ENCODE data around the gene NPY5R. TPM values are rescaled to one million over a fixed set of nuclear protein-coding genes. Genes with fewer than 3 reads are reported as not detected.

NPY5R gene
- total RNA-seq, 1 experiment from 2014 or later, result not detected

DNA sequence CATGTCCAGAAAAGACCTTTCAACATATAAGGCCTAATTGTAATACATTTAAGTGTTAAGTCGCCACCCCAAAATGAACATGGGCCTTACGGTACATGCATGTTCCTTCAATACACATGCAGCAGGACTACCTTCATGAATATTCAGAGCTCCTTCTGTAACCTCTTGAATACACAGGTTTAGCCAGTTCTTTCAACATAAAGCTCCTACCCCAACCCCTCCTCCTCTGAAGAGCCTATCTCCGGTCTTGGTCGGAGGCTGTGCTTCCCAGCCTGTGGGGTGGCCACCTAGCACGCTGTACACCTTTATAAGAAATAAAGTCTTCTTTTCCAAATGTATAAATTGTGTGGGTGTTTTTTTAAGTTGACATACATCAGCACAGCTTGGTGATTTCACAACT lies 28.3 kb downstream of the NPY5R start:
- no peak for DNase-seq (ENCODE audit: low read depth, low spot score)
- no TSS peak for BruUV-seq (replicated peaks)
- Histone ChIP-seq H3K4me3 (ENCODE audit: low read depth in 2 of 2, low read length in 2 of 2) (no peak overlapping the region), H3K36me3 (ENCODE audit: control insufficient read depth, insufficient read depth, low read length) (no peaks in the 10 kb centered on the region), H3K27ac (ENCODE audit: low read length) (no peak overlapping the region), H3K27me3 (ENCODE audit: control insufficient read depth, insufficient read depth, low read length) (no peaks in the 10 kb centered on the region), H3K9me3 (ENCODE audit: control insufficient read depth, insufficient read depth, low read depth, low read length) (no peaks in the 10 kb centered on the region), H3K4me1 (ENCODE audit: control insufficient read depth, insufficient read depth, low read length) (no peaks in the 10 kb centered on the region)
- intact Hi-C loops (cut with micrococcal nuclease; ENCODE audit: unreplicated experiment) (no loop called here), in situ Hi-C loops (cut with HindIII; ENCODE audit: low pct_unique_long_range_greater_than_20kb, low sequenced_read_pairs) (no loop called here)
- TF ChIP-seq SIN3A (IDR thresholded peaks at IDR 0.05; ENCODE audit: borderline replicate concordance, insufficient read depth, low read depth, low read length) (no peak), POLR2AphosphoS5 (IDR thresholded peaks at IDR 0.05; ENCODE audit: low read depth, low read length) (no peak)
- TF ChIP-seq, protein P1, sequence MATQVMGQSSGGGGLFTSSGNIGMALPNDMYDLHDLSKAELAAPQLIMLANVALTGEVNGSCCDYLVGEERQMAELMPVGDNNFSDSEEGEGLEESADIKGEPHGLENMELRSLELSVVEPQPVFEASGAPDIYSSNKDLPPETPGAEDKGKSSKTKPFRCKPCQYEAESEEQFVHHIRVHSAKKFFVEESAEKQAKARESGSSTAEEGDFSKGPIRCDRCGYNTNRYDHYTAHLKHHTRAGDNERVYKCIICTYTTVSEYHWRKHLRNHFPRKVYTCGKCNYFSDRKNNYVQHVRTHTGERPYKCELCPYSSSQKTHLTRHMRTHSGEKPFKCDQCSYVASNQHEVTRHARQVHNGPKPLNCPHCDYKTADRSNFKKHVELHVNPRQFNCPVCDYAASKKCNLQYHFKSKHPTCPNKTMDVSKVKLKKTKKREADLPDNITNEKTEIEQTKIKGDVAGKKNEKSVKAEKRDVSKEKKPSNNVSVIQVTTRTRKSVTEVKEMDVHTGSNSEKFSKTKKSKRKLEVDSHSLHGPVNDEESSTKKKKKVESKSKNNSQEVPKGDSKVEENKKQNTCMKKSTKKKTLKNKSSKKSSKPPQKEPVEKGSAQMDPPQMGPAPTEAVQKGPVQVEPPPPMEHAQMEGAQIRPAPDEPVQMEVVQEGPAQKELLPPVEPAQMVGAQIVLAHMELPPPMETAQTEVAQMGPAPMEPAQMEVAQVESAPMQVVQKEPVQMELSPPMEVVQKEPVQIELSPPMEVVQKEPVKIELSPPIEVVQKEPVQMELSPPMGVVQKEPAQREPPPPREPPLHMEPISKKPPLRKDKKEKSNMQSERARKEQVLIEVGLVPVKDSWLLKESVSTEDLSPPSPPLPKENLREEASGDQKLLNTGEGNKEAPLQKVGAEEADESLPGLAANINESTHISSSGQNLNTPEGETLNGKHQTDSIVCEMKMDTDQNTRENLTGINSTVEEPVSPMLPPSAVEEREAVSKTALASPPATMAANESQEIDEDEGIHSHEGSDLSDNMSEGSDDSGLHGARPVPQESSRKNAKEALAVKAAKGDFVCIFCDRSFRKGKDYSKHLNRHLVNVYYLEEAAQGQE (IDR thresholded peaks at IDR 0.05; ENCODE audit: insufficient read depth in 1 of 2, low read depth in 2 of 2, low read length in 1 of 2), result no peak
- CTCF ChIA-PET, result interaction anchor here (0.5 kb wide), 1 partner anchor 43 kb away, joined by 6 read pairs; no protein-coding TSS in a partner anchor
- POLR2A ChIA-PET, result no interaction called here
- ATAC-seq, result no peak

GRCh38 chr4:163378661-163379060 lies 35.0 kb downstream of the NPY5R start:
- no peaks in the 10 kb centered on the region for H3K9me3 ChIP-seq (ENCODE audit: control insufficient read depth, insufficient read depth, low read depth, low read length)
- in situ Hi-C loops (cut with HindIII; ENCODE audit: low pct_unique_long_range_greater_than_20kb, low sequenced_read_pairs), result no loop called here
- no peak for DNase-seq (ENCODE audit: low read depth, low spot score)
- no peak for ATAC-seq
- H3K4me3 ChIP-seq (ENCODE audit: low read depth in 2 of 2, low read length in 2 of 2), result no peak overlapping the region
- TF ChIP-seq POLR2AphosphoS5 (IDR thresholded peaks at IDR 0.05; ENCODE audit: low read depth, low read length), result no peak
- TF ChIP-seq, protein P1 (IDR thresholded peaks at IDR 0.05; ENCODE audit: insufficient read depth in 1 of 2, low read depth in 2 of 2, low read length in 1 of 2), result no peak
- no peaks in the 10 kb centered on the region for H3K36me3 ChIP-seq (ENCODE audit: control insufficient read depth, insufficient read depth, low read length)
- intact Hi-C loops (cut with micrococcal nuclease; ENCODE audit: unreplicated experiment), result no loop called here
- POLR2A ChIA-PET, result no interaction called here
- H3K4me1 ChIP-seq (ENCODE audit: control insufficient read depth, insufficient read depth, low read length), result no peaks in the 10 kb centered on the region
- CTCF ChIA-PET, result no interaction called here
- BruUV-seq (replicated peaks), result no TSS peak
- H3K27me3 ChIP-seq (ENCODE audit: control insufficient read depth, insufficient read depth, low read length), result no peaks in the 10 kb centered on the region
- H3K27ac ChIP-seq (ENCODE audit: low read length), result no peak overlapping the region

DNA sequence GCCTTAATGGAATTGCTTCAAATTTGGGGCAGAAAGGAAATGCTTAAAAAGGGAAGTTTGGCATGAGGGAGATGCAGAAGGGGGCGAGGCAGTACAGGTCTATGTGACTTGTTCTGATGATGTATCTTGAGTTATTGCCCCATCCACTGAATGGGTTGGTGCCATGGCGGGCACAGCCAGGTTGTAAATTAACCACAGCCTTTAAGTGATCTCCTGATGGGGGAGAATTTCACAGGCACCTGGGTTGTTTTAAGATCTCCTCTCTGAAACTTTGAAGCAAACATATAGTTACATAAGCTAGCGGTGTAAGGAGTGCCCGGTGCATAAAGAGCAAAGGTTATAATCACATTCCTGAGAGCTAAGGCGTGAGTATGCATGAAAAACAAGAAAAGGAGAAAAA lies 37.0 kb downstream of the NPY5R start:
- no TSS peak for BruUV-seq (replicated peaks)
- TF ChIP-seq CTCF (IDR thresholded peaks at IDR 0.05) (no peak), SIN3A (IDR thresholded peaks at IDR 0.05; ENCODE audit: borderline replicate concordance, insufficient read depth, low read depth, low read length) (no peak), POLR2AphosphoS5 (IDR thresholded peaks at IDR 0.05; ENCODE audit: low read depth, low read length) (no peak), TCF7L2 (IDR thresholded peaks at IDR 0.05; ENCODE audit: low read depth, low read length) (no peak)
- TF ChIP-seq, protein P1 (IDR thresholded peaks at IDR 0.05; ENCODE audit: insufficient read depth in 1 of 2, low read depth in 2 of 2, low read length in 1 of 2), result no peak
- in situ Hi-C loops (cut with HindIII; ENCODE audit: low pct_unique_long_range_greater_than_20kb, low sequenced_read_pairs) (no loop called here), intact Hi-C loops (cut with micrococcal nuclease; ENCODE audit: unreplicated experiment) (no loop called here)
- Histone ChIP-seq H3K9me3 (ENCODE audit: control insufficient read depth, insufficient read depth, low read depth, low read length) (no peaks in the 10 kb centered on the region), H3K4me1 (ENCODE audit: control insufficient read depth, insufficient read depth, low read length) (no peaks in the 10 kb centered on the region), H3K4me3 (ENCODE audit: low read depth in 2 of 2, low read length in 2 of 2) (no peak overlapping the region), H3K27ac (ENCODE audit: low read length) (no peak overlapping the region), H3K36me3 (ENCODE audit: control insufficient read depth, insufficient read depth, low read length) (no peaks in the 10 kb centered on the region), H3K27me3 (ENCODE audit: control insufficient read depth, insufficient read depth, low read length) (no peaks in the 10 kb centered on the region)
- ATAC-seq (no peak), DNase-seq (ENCODE audit: low read depth, low spot score) (no peak)
- ChIA-PET POLR2A (no interaction called here), CTCF (no interaction called here)

All from Panc1 (cell line).